Hepatocyte (in vitro differentiated cells): Measurements from ENCODE around the gene RBM27.

Experiments used
- EZH2 ChIP-seq: fragments of 200-600 bp; sonication (generic); IDR thresholded peaks from 2 replicates; pipeline ENCODE4 v1.6.1; 2016; ENCODE audit warnings: antibody characterized with exemption, mild to moderate bottlenecking, borderline replicate concordance
- TF ChIP-seq, protein P1 (sequence below): fragments of 200-600 bp; sonication (generic); IDR thresholded peaks from 2 replicates; pipeline ENCODE4 v1.5.1; 2016; ENCODE audit warnings: antibody characterized with exemption, mild to moderate bottlenecking; ENCODE audit not compliant: poor library complexity

DNA sequence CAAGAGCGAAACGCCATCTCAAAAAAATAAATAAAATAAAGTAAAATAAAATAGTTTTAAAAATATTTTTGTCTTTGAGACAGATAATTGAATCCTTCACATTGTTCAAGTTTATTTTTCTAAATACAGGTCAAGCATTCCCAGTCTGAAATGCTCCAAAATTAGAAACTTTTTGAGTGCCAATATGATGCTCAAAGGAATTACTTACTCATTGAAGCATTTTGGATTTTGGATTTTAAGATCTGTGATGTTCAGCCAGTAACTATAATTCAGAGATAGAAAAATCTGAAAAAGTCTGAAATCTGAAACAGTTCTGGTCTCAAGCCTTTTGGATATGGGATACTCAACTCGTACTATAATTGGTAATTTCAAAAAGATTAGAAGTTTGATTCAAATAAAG lies 39.8 kb downstream of the RBM27 start:
- TF ChIP-seq, protein P1, sequence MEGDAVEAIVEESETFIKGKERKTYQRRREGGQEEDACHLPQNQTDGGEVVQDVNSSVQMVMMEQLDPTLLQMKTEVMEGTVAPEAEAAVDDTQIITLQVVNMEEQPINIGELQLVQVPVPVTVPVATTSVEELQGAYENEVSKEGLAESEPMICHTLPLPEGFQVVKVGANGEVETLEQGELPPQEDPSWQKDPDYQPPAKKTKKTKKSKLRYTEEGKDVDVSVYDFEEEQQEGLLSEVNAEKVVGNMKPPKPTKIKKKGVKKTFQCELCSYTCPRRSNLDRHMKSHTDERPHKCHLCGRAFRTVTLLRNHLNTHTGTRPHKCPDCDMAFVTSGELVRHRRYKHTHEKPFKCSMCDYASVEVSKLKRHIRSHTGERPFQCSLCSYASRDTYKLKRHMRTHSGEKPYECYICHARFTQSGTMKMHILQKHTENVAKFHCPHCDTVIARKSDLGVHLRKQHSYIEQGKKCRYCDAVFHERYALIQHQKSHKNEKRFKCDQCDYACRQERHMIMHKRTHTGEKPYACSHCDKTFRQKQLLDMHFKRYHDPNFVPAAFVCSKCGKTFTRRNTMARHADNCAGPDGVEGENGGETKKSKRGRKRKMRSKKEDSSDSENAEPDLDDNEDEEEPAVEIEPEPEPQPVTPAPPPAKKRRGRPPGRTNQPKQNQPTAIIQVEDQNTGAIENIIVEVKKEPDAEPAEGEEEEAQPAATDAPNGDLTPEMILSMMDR = no peak
- no peak for TF ChIP-seq EZH2
